GM21576 (cell line): ENCODE measurements around the gene AP4M1.

ENCODE experiments used
- ATAC-seq: cut with Tn5 transposase; IDR thresholded peaks from one replicate; pipeline ENCODE4 v1.9.1; 2021; ENCODE audit warnings: mild to moderate bottlenecking, moderate library complexity; ENCODE audit not compliant: unreplicated experiment

Gene AP4M1

GRCh38 chr7:100157334-100158228 lies 56.1 kb downstream of the AP4M1 start:
- no peak for ATAC-seq
